Heart left ventricle (tissue), 16 donors: ENCODE measurements around the gene RCAN3. TPM values are rescaled to one million over a fixed set of nuclear protein-coding genes. Genes with fewer than 3 reads are reported as not detected.
"Not testable (repeated sequence)": the region's sequence is repeated elsewhere in the genome, so short reads cannot be mapped to it uniquely, and the experiment has no call there.

Source experiments
- ATAC-seq, 4 donors: fragments of 200-7000 bp; cut with Tn5 transposase; one replicate each; pipeline ENCODE4 v1.9.1; 2020 to 2022; ENCODE audit warnings: moderate library complexity in 4 of 4, mild to moderate bottlenecking in 3 of 4, moderate number of reproducible peaks in 1 of 4
- DNase-seq, 5 donors: peaks; one replicate each; pipeline ENCODE4 v3.0.0-alpha.2; 2020
- H3K27ac ChIP-seq, 12 donors: fragments of 200-600 bp; sonication (generic) in 4 of 12; one replicate each; pipeline versions ENCODE4 v1.5.0 to v1.8.0; 2016 to 2022; ENCODE audit warnings: mild to moderate bottlenecking in 2 of 12
- H3K27me3 ChIP-seq, 9 donors: fragments of 200-600 bp; sonication (generic) in 2 of 9; one replicate each; pipeline versions ENCODE4 v1.5.1 to v1.8.0; 2016 to 2022; ENCODE audit warnings: mild to moderate bottlenecking in 3 of 9
- H3K36me3 ChIP-seq, 9 donors: fragments of 200-600 bp; sonication (generic) in 2 of 9; one replicate each; pipeline versions ENCODE4 v1.5.0 to v1.8.0; 2018 to 2022; ENCODE audit warnings: mild to moderate bottlenecking in 2 of 9
- H3K4me1 ChIP-seq, 12 donors: fragments of 200-600 bp; sonication (generic) in 4 of 12; one replicate each; pipeline versions ENCODE4 v1.5.0 to v1.8.0; 2016 to 2022; ENCODE audit warnings: mild to moderate bottlenecking in 3 of 12
- H3K4me3 ChIP-seq, 12 donors: fragments of 200-600 bp; sonication (generic) in 4 of 12; one replicate each; pipeline versions ENCODE4 v1.5.0 to v1.8.0; 2017 to 2022; ENCODE audit warnings: mild to moderate bottlenecking in 9 of 12, moderate library complexity in 4 of 12
- H3K9me3 ChIP-seq, 12 donors: fragments of 200-600 bp; sonication (generic) in 4 of 12; one replicate each; pipeline versions ENCODE4 v1.5.0 to v1.8.0; 2016 to 2022; ENCODE audit warnings: mild to moderate bottlenecking in 1 of 12
- CTCF ChIP-seq, 12 donors: fragments of 200-600 bp; sonication (generic) in 4 of 12; IDR thresholded peaks; one replicate each; pipeline versions ENCODE4 v1.5.0 to v1.8.0; 2018 to 2022; ENCODE audit warnings: antibody characterized with exemption in 12 of 12, mild to moderate bottlenecking in 5 of 12
- POLR2A ChIP-seq, 2 donors: fragments of 450-650 bp; IDR thresholded peaks; one replicate each; pipeline ENCODE4 v1.6.1; 2017; ENCODE audit warnings: antibody characterized with exemption in 2 of 2, mild to moderate bottlenecking in 2 of 2, moderate library complexity in 2 of 2
- WGBS, 4 donors: extraction: QIAGEN DNeasy Blood & Tissue Kit in 2 of 4; methylation state at CpG; one replicate each; pipeline versions ENCODE4 v1.1.5 to v1.1.7; 2013 to 2018; 5-methylcytosine and 5-hydroxymethylcytosine counted together
- intact Hi-C, 10 donors: fragments of 100-400 bp; cut with DNase I; formaldehyde crosslinking; loops; one replicate each; pipeline versions ENCODE4 v1.11.1 to v1.14.2; 2022
- polyA plus RNA-seq, 2 donors: library from polyadenylated mRNA; stranded (reverse); fragments of 200-250 nt; gene quantifications; one replicate each; pipeline ENCODE4 v1.2.3, GENCODE V29; 2013
- total RNA-seq, 9 donors: library from RNA; depleted of rRNA in 2 of 9; stranded (reverse); fragments of >200 nt in 2 of 9; fragmentation: NEBNext Ultra II Directional in 3 of 9; extraction: Animal tissue kit (Norgen Biotek cat#: 25700) in 3 of 9; gene quantifications; one replicate each; pipeline versions ENCODE4 v1.1.0 to v1.2.4, GENCODE V29; 2016 to 2023
- donor health status: ischemic (EF 13 %, LVEDD 7.1; RV severe dilation, severe dysfunction).
- donor health status: healthy with polysubstance abuse.
- donor health status: DM: no; HTN: yes; CAD: no.
- donor health status: DM: no; HTN: no; CAD: no.
- donor health status: ischemic (EF 25% LVEDD 6.9; RV normal size, moderate dysfunction).
- donor health status: ischemic (EF 25% LVEDD 5.7; RV mildly dilated, moderate dysfunction).
- donor health status: healthy.
- donor health status: DM: yes; HTN: yes; CAD: no.
- donor health status: ischemic (EF 35%, LVEDD 5.7; RV mildly dilated, moderate dysfunction).
- donor health status: nonischemic (EF 11% LVEDD 7.7; RV severe dilation, severe dysfunction).
- donor health status: DM: yes; HTN: yes; CAD: no.
- donor health status: PGD.
- donor health status: ischemic (EF 29% LVEDD 5.4; RV normal size, mild dysfunction).
- donor health status: nonischemic (EF 23%, LVEDD 6.1; RV moderate dilation, normal function).

Gene RCAN3
- total and polyA plus RNA-seq, 11 donors: 2.1 to 9.7 (median 5.9) TPM

DNA sequence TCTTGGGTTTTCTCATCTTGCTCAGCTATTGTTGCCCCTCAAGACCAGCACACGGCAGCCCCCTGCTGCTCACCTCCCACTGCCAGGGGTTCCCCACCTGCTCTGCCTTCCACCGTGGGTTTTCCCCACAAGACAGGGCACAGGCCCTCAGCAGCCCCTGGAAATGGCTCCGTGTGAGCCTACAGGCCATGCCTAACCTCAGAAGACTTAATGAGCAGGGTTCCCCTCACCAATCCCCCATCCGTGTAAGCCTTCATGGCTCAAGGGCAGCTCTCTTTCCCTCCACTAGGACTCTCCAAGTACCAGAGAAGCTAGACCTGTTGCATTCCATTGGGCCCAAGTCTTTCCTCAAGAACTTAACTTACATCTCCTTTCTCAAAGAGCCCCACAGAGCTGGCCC is 18.4 kb upstream of the RCAN3 start:
- intact Hi-C loops: no loop called here
- no peak overlapping the region for H3K27ac ChIP-seq
- DNase-seq (no peak), ATAC-seq (no peak)
- TF ChIP-seq CTCF (IDR thresholded peaks at IDR 0.05) (no peak), POLR2A (IDR thresholded peaks at IDR 0.05) (no peak)
- H3K36me3 ChIP-seq: no peaks in the 10 kb centered on the region
- H3K4me1 ChIP-seq: peaks cover 0 to 19% (median 0%) of the 10 kb centered on the region in 12 donors
- WGBS, 4 donors: 77 to 95% (median 83%) methylated on average over 4 of the region's 4 CpGs
- H3K4me3 ChIP-seq: no peak overlapping the region
- H3K9me3 ChIP-seq: no peaks in the 10 kb centered on the region
- no peaks in the 10 kb centered on the region for H3K27me3 ChIP-seq

- Histone ChIP-seq H3K36me3 (no peaks in the 10 kb centered on the region), H3K4me3 (no peak overlapping the region), H3K27me3 (peaks cover 0 to 5% (median 0%) of the 10 kb centered on the region in 9 donors), H3K9me3 (peaks cover 0 to 7% (median 0%) of the 10 kb centered on the region in 12 donors), H3K27ac (peak overlapping the region in 1 of 12 donors; percentile 46), H3K4me1 (peaks cover 0 to 9% (median 0%) of the 10 kb centered on the region in 12 donors)
- TF ChIP-seq POLR2A (IDR thresholded peaks at IDR 0.05) (no peak), CTCF (IDR thresholded peaks at IDR 0.05) (no peak)
- DNase-seq (no peak), ATAC-seq (no peak)
- 76 to 87% (median 83%) methylated on average over 7 of the region's 7 CpGs for WGBS, 4 donors
- intact Hi-C loops: no loop called here
Measured at GRCh38 chr1:24486331-24487065, 16.1 kb upstream of the RCAN3 start.

DNA sequence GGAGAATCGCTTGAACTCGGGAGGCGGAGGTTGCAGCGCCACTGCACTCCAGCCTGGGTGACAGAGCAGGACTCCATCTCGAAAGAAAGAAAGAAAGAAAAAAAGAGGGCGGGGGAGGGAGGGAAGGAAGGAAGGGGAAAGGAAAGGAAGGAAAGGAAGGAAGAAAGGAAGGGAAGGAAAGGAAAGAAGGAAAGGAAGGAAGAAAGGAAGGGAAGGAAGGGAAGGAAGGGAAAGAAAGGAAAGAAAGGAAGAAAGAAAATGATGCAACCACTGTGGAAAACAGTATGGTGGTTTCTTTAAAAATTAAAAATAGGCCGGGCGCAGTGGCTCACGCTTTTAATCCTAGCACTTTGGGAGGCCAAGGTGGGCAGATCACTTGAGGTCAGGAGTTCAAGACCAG is 15.2 kb upstream of the RCAN3 start:
- WGBS, 4 donors: 88 to 95% (median 91%) methylated on average over 9 of the region's 9 CpGs
- no peak overlapping the region for H3K4me3 ChIP-seq
- TF ChIP-seq CTCF (IDR thresholded peaks at IDR 0.05): no peak
- TF ChIP-seq POLR2A (IDR thresholded peaks at IDR 0.05): no peak
- H3K27ac ChIP-seq: no peak overlapping the region
- no peaks in the 10 kb centered on the region for H3K36me3 ChIP-seq
- intact Hi-C loops: no loop called here
- H3K9me3 ChIP-seq: peaks cover 0 to 7% (median 0%) of the 10 kb centered on the region in 12 donors
- ATAC-seq (no peak), DNase-seq (no peak)
- no peaks in the 10 kb centered on the region for H3K4me1 ChIP-seq
- peaks cover 0 to 5% (median 0%) of the 10 kb centered on the region in 9 donors for H3K27me3 ChIP-seq

GRCh38 chr1:24488159-24488558 is 14.5 kb upstream of the RCAN3 start:
- 92 to 97% (median 95%) methylated on average over 7 of the region's 7 CpGs for WGBS, 4 donors
- not testable (repeated sequence) for H3K27ac ChIP-seq, H3K4me3 ChIP-seq

More at GRCh38 chr1:24488159-24488558, 14.5 kb upstream of the RCAN3 start:
- H3K27me3 ChIP-seq, ATAC-seq, H3K36me3 ChIP-seq, DNase-seq, H3K9me3 ChIP-seq, H3K4me1 ChIP-seq, intact Hi-C loops: not testable (repeated sequence)
